ENCODE results near the gene INSL3.

The INSL3 gene

DNA sequence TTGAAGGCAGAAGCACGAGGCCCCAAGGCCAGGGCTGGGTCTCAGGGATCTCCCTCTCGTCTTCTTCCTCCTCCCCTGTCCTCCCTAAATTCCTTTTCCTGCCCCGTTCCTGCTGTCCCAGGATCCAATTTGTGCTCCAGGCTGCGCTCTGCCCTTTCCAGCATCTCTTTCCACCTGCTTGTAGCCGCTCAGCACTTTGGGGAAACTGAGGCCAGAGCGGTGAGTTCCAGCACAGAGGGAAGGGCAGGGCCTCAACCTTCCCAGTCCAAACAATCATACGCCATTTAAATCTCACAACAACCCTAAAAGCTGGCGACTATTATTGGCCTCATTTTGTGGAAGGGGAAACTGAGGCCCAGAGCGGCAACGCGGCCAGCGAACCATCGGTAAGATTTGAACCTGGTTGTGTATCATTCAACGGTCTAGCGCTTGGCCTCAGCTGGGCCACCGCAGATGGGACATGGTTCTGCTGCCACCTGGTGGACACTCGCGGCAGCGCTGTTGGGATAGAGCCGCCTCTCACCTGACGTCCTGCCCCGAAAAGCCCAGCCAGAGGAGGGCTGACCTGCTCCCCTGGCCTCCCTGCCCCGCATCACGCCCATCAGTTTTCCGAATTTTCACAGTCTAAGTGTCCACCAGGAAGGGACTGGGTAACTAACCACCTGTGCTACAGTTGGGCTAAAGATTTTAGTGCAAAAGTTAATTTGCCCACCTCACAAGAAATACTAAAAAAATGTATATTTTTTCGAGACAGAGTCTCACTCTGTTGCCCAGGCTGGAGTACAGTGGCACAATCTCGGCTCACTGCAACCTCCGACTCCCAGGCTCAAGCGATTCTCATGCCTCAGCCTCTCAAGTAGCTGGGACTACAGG, 34.2 kb upstream of the INSL3 start:
- peak overlapping the region; percentile 36 for H3K27ac Mint-ChIP-seq
- H3K4me1 Mint-ChIP-seq, result peaks cover 28% of the 10 kb centered on the region
- H3K9me3 Mint-ChIP-seq, result no peaks in the 10 kb centered on the region
- peaks cover 8% of the 10 kb centered on the region for H3K36me3 Mint-ChIP-seq
- H3K4me3 Mint-ChIP-seq, result no peak overlapping the region
- no peaks in the 10 kb centered on the region for H3K27me3 Mint-ChIP-seq
- ATAC-seq, result peak; percentile 56

DNA sequence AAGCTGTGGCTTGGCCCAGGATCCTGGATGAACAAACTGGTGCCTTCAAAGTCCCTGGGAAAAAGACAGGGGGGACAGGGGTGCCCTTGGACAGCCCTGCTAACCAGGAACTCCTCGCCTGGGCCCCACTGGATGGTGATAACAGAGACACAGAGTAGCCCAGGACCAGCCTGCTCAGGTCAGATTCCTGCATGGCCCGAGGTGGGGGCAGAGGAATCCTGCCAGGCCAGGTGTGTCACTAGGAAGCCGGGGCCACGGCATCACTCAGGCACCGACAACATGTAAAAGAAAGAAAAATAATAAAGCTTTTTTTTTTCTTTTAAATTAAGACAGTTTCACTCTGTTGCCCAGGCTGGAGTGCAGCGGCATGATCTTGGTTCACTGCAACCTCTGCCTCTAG, 32.7 kb upstream of the INSL3 start:
- Mint-ChIP-seq H3K9me3 (no peaks in the 10 kb centered on the region), H3K27ac (no peak overlapping the region), H3K36me3 (no peaks in the 10 kb centered on the region), H3K27me3 (no peaks in the 10 kb centered on the region), H3K4me3 (no peak overlapping the region), H3K4me1 (peaks cover 38% of the 10 kb centered on the region)
- ATAC-seq, result no peak

DNA sequence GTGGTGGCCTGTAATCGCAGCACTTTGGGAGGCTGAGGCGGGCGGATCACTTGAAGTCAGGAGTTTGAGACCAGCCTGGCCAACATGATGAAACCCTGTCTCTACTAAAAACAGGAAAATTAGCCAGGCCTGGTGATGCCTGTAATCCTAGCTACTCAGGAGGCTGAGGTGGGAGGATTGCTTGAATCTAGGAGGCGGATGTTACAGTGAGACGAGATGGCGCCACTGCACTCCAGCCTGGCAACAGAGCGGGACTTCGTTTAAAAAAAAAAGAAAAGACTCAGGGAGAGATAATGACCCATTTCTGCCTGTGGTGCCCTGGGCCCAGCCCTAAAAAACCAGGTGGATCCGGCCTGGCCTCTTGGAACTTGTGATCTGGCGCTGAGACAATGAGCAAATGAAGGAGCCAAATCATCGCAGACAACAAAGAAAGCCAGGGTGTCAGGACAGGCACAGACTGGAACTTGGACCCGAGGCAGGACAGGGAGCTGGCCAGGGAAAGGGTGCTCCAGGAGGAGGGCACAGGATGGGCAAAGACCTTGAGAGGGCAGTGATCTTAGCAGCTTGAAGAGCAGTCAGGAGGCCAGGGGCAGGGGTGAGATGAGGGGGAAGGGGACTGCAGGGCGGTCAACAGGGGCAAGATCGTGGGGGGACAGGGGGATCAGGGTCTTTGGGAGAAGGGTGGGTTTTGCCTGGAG, 27.4 kb upstream of the INSL3 start:
- H3K27me3 Mint-ChIP-seq, result no peaks in the 10 kb centered on the region
- H3K36me3 Mint-ChIP-seq, result peaks cover 12% of the 10 kb centered on the region
- peak overlapping the region; percentile 98 for H3K4me3 Mint-ChIP-seq
- no peaks in the 10 kb centered on the region for H3K9me3 Mint-ChIP-seq
- no peak for ATAC-seq
- peak overlapping the region; percentile 95 for H3K27ac Mint-ChIP-seq
- H3K4me1 Mint-ChIP-seq, result peaks cover 71% of the 10 kb centered on the region

DNA sequence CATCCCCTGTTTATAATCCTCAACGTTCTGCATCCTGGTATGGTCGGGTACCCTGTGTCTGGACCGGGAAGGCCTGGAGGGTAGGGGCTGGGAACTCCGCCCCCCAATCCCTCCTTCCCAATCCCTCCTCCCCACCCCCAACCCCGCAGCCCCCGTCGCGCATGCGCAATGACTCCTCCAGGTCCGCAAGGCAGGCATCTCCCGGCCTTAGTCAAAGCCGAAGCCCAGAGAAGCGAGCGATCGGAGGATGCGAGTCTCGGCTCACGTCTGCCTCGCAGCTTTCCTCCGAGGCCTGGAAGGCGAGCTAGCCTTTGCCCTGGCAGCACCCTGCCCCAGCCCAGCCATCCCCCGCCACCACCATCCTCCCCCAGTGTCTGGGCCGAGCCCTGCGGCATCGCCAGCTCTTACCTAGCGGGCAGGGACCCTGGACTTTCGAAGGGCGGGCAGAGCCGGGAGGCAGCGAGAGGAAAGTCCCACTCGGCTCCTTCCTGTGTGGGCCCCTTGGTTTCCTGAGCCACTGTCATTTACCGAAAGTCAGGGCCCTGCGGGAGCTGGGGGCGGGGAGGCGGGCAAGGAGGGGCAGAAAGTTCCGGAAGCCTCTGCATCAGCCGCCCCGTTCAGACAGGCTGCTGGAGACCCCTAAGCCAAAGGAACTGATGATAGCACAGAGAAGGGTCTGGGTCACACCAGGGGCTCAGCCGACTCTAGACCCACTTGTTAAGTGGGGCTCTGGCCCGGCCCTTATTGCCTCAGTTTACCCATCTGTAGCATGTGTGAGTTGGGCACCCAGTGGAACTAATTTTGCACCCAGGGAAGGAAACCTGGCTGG, 26.4 kb upstream of the INSL3 start, which contains the start of gene JAK3:
Gene JAK3, minus strand, starts transcription at position 445 of the 829 bp plus-strand sequence. CDS start 3,565 bp downstream, outside the sequence.
- Mint-ChIP-seq H3K27ac (peak within 1 kb of the TSS; percentile 95), H3K4me1 (peaks cover 74% of the 10 kb centered on the region), H3K27me3 (no peaks in the 10 kb centered on the region), H3K9me3 (no peaks in the 10 kb centered on the region), H3K36me3 (peaks cover 22% of the 10 kb centered on the region), H3K4me3 (peak within 1 kb of the TSS; percentile 98)
- ATAC-seq, result peak; percentile 93

DNA sequence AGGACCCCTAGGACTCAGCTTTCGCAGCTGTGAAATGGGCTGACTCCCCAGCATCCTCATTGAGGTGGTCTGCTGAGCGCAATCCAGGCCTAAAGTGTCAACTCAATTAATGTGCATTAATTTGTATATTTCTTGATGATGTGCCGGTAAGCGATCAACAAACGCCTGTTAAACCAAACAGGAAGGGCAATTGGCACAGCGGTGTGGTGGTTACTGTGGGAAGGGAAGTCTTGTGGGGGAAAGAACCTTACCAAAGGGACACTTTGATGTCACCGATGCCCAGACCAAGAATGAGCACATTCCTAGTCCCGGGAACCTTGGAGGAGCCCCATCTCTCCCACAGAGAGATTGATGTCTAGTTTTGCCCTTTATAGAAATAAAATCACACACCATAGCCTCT, 24.8 kb upstream of the INSL3 start:
- Mint-ChIP-seq H3K9me3 (no peaks in the 10 kb centered on the region), H3K27me3 (no peaks in the 10 kb centered on the region), H3K36me3 (peaks cover 38% of the 10 kb centered on the region), H3K4me3 (peak overlapping the region; percentile 98), H3K4me1 (peaks cover 67% of the 10 kb centered on the region), H3K27ac (peak overlapping the region; percentile 95)
- ATAC-seq, result no peak

DNA sequence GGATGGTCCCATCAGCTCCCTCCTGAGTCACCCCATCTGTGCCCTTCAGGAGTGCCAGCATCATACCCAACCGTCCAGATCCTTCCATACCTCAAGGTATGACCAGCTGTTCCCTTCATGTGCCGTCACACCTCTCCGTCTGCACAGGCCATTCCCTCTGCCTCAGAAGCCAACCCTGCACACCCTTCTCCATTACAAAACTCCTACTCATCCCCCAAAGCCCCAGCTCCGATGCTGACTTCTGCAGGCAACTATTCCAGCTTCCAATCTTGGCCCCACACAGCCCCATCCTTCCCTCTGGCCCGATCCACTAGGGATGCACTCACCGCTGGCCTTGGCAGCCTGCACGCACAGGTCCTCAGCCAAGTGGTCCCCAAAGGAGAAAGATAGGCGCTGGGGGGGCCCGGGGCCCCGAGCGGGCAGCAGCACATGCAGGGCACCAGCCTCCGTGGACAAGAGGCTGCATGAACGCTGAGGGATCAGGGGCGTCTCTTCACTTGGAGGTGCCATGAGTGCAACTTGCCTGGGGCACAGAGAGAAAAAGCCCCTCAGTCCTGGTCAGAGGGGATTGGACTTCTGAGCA, 22.7 kb upstream of the INSL3 start:
- Mint-ChIP-seq H3K4me1 (peaks cover 47% of the 10 kb centered on the region), H3K27me3 (no peaks in the 10 kb centered on the region), H3K9me3 (no peaks in the 10 kb centered on the region), H3K27ac (no peak overlapping the region), H3K4me3 (no peak overlapping the region), H3K36me3 (peaks cover 52% of the 10 kb centered on the region)
- ATAC-seq, result no peak

DNA sequence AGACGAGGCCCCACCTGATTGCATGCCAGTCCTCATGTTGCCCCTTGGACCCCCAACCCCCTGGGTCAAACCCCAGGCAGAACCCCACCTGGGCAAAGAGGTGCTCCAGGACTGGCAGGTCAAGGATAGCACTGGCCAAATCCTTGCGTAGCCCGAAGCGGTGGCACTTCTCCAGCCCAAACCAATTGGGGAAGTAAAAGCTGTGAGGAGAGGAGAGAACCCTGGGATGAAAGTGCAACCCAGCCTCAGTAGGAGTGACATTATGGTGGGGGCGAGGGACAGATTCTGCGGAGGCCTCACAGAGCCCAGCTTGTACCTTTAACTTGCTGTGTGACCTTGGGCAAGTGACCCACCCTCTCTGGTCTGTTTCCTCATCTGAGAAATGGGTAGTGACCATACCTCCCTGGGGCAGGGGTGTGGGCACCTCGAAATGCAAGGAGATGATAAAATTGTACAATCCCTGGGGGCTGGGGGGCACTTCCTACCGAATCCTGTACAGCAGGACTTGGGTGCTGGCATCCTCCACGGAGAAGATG, 22.0 kb upstream of the INSL3 start:
- Mint-ChIP-seq H3K36me3 (peaks cover 57% of the 10 kb centered on the region), H3K4me3 (no peak overlapping the region), H3K9me3 (no peaks in the 10 kb centered on the region), H3K27me3 (no peaks in the 10 kb centered on the region), H3K4me1 (peaks cover 41% of the 10 kb centered on the region), H3K27ac (no peak overlapping the region)
- no peak for ATAC-seq

DNA sequence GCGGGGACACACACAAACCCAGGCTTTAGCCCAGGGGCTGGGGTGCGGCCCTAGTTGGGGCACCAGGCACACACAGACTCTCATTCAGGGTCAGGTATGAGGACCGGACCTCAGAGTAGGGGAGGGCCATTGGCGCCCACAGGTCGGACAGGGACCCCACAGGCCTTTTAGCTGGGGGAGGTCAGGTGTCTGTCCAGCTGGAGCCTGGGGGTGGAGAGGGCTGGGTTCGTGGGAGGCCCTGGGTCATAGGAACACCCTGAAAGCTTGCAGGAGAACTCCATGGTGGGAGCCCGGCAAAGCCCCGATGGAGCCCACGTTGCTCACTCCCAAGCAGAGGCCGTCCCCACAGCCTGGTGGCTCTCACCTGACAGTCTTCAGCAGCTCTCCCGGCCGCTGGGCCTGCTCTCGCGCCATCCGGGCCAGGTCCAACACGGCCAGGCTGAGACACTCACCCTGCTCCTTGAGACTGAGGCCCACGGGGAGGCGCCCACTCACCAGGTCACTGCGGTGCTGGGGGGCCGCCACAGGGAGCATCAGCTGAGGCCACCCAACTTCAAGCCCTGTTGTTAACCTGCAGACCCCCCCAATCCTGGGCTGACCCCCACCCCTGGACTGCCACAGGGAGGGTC, 21.5 kb upstream of the INSL3 start:
- Mint-ChIP-seq H3K4me3 (no peak overlapping the region), H3K27ac (no peak overlapping the region), H3K9me3 (no peaks in the 10 kb centered on the region), H3K36me3 (peaks cover 63% of the 10 kb centered on the region), H3K4me1 (peaks cover 35% of the 10 kb centered on the region), H3K27me3 (no peaks in the 10 kb centered on the region)
- ATAC-seq, result no peak

DNA sequence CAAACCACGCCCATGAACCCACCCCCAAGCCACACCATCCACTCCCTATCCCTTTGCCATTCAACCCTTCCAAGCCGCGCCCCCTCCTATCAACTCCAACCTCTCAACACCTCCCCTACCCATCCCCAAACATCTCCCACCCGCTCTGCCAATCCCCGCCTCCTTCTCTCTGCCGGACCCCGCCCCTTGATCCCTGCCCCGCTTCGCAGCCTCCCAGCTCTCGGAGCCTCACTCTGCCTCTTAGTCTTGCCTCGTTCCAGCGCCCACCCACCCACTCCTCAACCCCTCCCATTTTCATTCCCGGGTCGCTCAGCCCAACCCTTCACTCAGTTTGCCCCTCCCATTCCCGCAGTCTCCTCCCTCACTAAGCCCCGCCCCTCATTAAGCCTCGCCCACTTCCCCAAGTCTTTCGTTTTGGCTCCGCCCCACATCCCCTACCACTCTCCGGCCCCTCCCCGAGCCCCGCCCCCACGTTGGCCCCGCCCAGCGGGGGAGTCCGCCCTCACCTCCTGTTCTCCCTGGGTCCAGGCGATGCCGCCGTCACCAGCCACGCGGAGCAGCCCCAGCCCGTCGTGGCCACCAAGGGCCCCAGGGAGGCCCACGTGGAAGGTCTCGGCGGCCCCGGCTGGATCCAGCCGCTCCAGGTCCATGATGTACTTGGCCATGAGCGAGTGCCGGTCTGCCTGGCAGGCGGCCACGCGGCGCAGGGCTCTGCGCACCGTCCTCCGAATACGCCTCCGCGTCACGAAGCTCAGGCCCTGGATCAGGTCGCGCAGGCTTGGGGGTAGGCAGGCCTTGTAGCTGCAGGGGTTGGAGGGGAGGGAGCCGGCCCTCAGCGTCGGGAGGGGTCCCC, 20.7 kb upstream of the INSL3 start:
- no peak for ATAC-seq
- H3K9me3 Mint-ChIP-seq, result no peaks in the 10 kb centered on the region
- H3K4me1 Mint-ChIP-seq, result peaks cover 32% of the 10 kb centered on the region
- H3K27ac Mint-ChIP-seq, result no peak overlapping the region
- no peak overlapping the region for H3K4me3 Mint-ChIP-seq
- H3K27me3 Mint-ChIP-seq, result no peaks in the 10 kb centered on the region
- peaks cover 66% of the 10 kb centered on the region for H3K36me3 Mint-ChIP-seq

DNA sequence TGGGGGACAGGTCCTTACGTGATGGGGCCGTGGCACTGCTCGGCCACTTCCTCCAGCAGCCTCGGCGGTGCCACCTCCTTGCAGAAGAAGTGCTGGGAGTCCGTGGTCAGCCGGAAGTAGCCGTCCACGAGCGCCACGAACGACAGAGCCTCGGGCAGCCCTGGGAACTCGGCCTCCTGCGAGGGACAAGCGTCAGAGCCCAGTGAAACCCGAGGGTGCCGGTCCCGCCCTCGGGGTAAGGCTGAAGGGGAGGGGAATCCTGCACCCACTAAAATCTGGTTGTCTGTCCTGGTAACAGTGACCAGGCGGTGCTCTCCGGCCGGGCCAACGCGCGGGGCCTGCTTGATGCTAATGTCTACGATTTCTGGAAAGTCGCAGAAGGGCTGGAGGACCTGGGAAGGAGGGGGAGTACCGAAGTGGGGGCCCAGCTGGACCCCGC, 20.1 kb upstream of the INSL3 start:
- Mint-ChIP-seq H3K4me3 (no peak overlapping the region), H3K4me1 (peaks cover 30% of the 10 kb centered on the region), H3K36me3 (peaks cover 71% of the 10 kb centered on the region), H3K27ac (no peak overlapping the region), H3K27me3 (no peaks in the 10 kb centered on the region), H3K9me3 (no peaks in the 10 kb centered on the region)
- no peak for ATAC-seq

DNA sequence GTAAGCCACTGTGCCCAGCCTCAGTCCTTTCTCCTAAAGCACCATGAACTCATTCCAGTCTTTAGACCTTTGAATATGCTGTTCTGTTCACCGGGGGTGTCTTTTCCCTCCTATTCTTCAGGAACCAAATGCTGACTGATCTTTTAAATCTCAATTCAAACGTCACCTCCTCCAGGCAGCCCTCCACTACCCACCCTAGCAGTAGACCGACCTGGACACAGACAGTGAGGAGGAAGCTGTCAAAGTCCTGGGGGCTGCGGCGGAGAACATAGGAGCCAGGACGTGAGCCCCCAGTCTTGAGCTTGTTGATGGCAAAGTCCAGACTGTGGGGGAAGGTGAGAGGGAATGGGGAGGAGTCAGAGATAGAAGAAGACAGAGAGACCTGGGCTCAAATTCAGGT, 18.7 kb upstream of the INSL3 start:
- ATAC-seq, result no peak
- peaks cover 85% of the 10 kb centered on the region for H3K36me3 Mint-ChIP-seq
- H3K4me3 Mint-ChIP-seq, result no peak overlapping the region
- H3K4me1 Mint-ChIP-seq, result peaks cover 23% of the 10 kb centered on the region
- no peaks in the 10 kb centered on the region for H3K9me3 Mint-ChIP-seq
- no peak overlapping the region for H3K27ac Mint-ChIP-seq
- no peaks in the 10 kb centered on the region for H3K27me3 Mint-ChIP-seq

DNA sequence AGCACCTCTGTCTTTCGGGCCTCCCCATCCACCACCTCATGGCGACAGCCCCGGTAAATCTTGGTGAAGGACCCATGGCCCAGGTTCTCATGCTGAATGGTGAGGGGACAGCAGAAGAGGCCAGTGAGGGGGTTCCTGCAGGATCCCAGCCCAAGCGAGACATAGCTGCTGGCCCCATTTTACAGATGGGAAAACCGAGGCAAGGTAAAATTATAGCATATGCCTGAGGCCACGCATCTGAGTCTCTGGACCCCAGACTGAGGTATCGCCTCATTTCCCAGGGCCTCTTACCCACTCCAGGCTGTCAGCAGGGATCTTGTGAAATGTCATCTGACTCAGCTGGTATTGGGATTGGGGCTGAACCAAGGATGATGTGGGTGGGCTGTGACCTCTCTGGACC, 16.7 kb upstream of the INSL3 start:
- H3K4me1 Mint-ChIP-seq, result peaks cover 7% of the 10 kb centered on the region
- H3K27me3 Mint-ChIP-seq, result no peaks in the 10 kb centered on the region
- peaks cover 80% of the 10 kb centered on the region for H3K36me3 Mint-ChIP-seq
- H3K4me3 Mint-ChIP-seq, result no peak overlapping the region
- ATAC-seq, result no peak
- no peaks in the 10 kb centered on the region for H3K9me3 Mint-ChIP-seq
- H3K27ac Mint-ChIP-seq, result peak overlapping the region; percentile 67

DNA sequence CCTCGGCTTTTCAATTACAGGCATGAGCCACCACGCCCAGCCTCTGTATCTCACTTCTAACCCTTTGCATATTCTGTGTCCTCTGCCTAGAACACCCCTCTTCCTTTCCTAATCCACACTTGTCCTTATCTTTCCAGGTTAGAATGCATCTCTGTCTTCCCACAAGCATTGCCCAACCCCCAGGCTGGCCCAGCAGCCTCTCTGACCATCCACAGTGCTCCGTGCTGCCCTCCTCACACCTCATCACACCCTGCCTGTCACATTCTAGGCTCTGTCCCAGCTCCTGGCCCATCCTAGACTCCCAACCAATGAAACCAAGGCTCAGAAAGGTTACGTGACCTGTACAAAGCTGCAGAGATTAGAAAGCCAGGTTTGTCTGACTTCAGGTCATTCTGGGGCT, 15.2 kb upstream of the INSL3 start:
- Mint-ChIP-seq H3K36me3 (peaks cover 80% of the 10 kb centered on the region), H3K4me1 (peaks cover 7% of the 10 kb centered on the region), H3K27ac (no peak overlapping the region), H3K27me3 (no peaks in the 10 kb centered on the region), H3K9me3 (no peaks in the 10 kb centered on the region), H3K4me3 (no peak overlapping the region)
- no peak for ATAC-seq

All from stimulated activated memory B cell treated with anti-CD40 and anti-IgM and Interleukin-4, amounts not matched to agents 10 μg/mL and 1 μg/mL and 100 μg/mL, for 72 hours (primary cell).